ENCODE measurements around the gene INF2.

INF2 gene

GRCh38 chr14:104677512-104678332 is 11.7 kb upstream of the INF2 start:
- peak; percentile 60 for DNase-seq

GRCh38 chr14:104678346-104678745 is 11.1 kb upstream of the INF2 start:
- DNase-seq, result no peak

- no peak for DNase-seq
Observed at GRCh38 chr14:104678901-104679705, 10.3 kb upstream of the INF2 start.

- no peak for DNase-seq
Observed at GRCh38 chr14:104680056-104680805, 9.2 kb upstream of the INF2 start.

GRCh38 chr14:104680806-104681688 is 8.4 kb upstream of the INF2 start:
- DNase-seq, result no peak

GRCh38 chr14:104681689-104682074 is 7.7 kb upstream of the INF2 start:
- no peak for DNase-seq

- no peak for DNase-seq
Observed at GRCh38 chr14:104682107-104682593, 7.3 kb upstream of the INF2 start.

GRCh38 chr14:104683653-104684448 is 5.6 kb upstream of the INF2 start:
- DNase-seq, result no peak

- DNase-seq, result no peak
Observed at GRCh38 chr14:104684449-104684821, 5.0 kb upstream of the INF2 start.

GRCh38 chr14:104685216-104685997 is 4.0 kb upstream of the INF2 start:
- no peak for DNase-seq

- DNase-seq, result no peak
Observed at GRCh38 chr14:104685998-104686610, 3.3 kb upstream of the INF2 start.

- DNase-seq, result peak; percentile 32
Observed at GRCh38 chr14:104686624-104687517, 2.5 kb upstream of the INF2 start.

GRCh38 chr14:104687601-104688504 is 1.6 kb upstream of the INF2 start:
- DNase-seq, result no peak

- peak; percentile 30 for DNase-seq
Observed at GRCh38 chr14:104688505-104689108, 811 bp upstream of the INF2 start.

- DNase-seq, result no peak
Observed at GRCh38 chr14:104689881-104690711, 678 bp downstream of the INF2 start.

GRCh38 chr14:104690861-104691455 is 1.5 kb downstream of the INF2 start:
- DNase-seq, result no peak
